HCT116 (cell line): ENCODE data around the gene GMDS. TPM values are rescaled to one million over a fixed set of nuclear protein-coding genes. Genes with fewer than 3 reads are reported as not detected.

ENCODE experiments used
- ATAC-seq: fragments of 200-7000 bp; cut with Tn5 transposase; 2 replicates; pipeline ENCODE4 v1.9.1; 2020; ENCODE audit warnings: mild to moderate bottlenecking, moderate library complexity
- BruUV-seq: library from RNA; stranded (reverse); fragments of 400-500 nt; replicated peaks from 2 replicates; lab custom pipeline; 2021; lab: Mats Ljungman, UMichigan
- CTCF ChIA-PET: fragments of 300-600 bp; sonication (Branson Sonifier 250); formaldehyde crosslinking; loops from one replicate; lab custom pipeline; 2021; ENCODE audit warnings: antibody characterized with exemption; lab: Charles Lee
- POLR2A ChIA-PET: fragments of 300-600, 350-600 bp; sonication (Branson Sonifier 250); formaldehyde crosslinking; loops from one replicate; lab custom pipeline; 2021; ENCODE audit warnings: antibody characterized with exemption; lab: Charles Lee
- RAD21 ChIA-PET, 2 experiments: fragments of 300-600 bp; sonication (Branson Sonifier 250); formaldehyde crosslinking; loops; one replicate each; lab custom pipeline; 2023; ENCODE audit warnings: low total read pairs in 2 of 2; ENCODE audit not compliant: uncharacterized antibody in 2 of 2, unreplicated experiment in 2 of 2, low non-redundant PET in 1 of 2; lab: Charles Lee
- DNase-seq: peaks from one replicate; pipeline ENCODE4 v3.0.0-alpha.2; 2010; ENCODE audit warnings: low read depth, low spot score
- H2AFZ ChIP-seq: fragments of 200-600 bp; shearing (Covaris generic), sonication (generic); 2 replicates; pipeline ENCODE4 v1.6.1; 2017; ENCODE audit warnings: low read depth, mixed run types, mixed read lengths, antibody characterized with exemption, low read length; ENCODE audit not compliant: poor library complexity, severe bottlenecking
- H3K27ac ChIP-seq: 2 replicates; pipeline ENCODE4 v1.5.1; 2012; ENCODE audit warnings: low read depth, low read length
- H3K27me3 ChIP-seq: fragments of 200-600 bp; sonication (generic); 2 replicates; pipeline ENCODE4 v1.6.1; 2016; ENCODE audit warnings: mixed run types, low read length, mixed read lengths; ENCODE audit not compliant: insufficient read depth
- H3K36me3 ChIP-seq, 2 experiments: fragments of 200-500 bp in 1 of 2; fragments of 200-600 bp in 1 of 2; sonication (Bioruptor generic) in 1 of 2; sonication (generic) in 1 of 2; 2 replicates each; pipeline versions ENCODE4 v1.5.1 to v1.6.1; 2014 to 2016; ENCODE audit warnings: low read length in 2 of 2, inconsistent platforms in 1 of 2, mixed read lengths in 1 of 2, mixed run types in 1 of 2; ENCODE audit not compliant: insufficient read depth in 2 of 2, control insufficient read depth in 1 of 2
- H3K4me1 ChIP-seq, 2 experiments: fragments of 200-600 bp in 1 of 2; sonication (generic) in 1 of 2; 2 replicates each; pipeline versions ENCODE4 v1.5.1 to v1.6.1; 2012 to 2017; ENCODE audit warnings: low read length in 2 of 2, inconsistent platforms in 1 of 2, mild to moderate bottlenecking in 1 of 2, mixed read lengths in 1 of 2, mixed run types in 1 of 2, moderate library complexity in 1 of 2; ENCODE audit not compliant: insufficient read depth in 2 of 2, control insufficient read depth in 1 of 2
- H3K4me2 ChIP-seq: fragments of 200-600 bp; sonication (generic); 2 replicates; pipeline ENCODE4 v1.6.1; 2017; ENCODE audit warnings: mixed run types, low read length, mixed read lengths
- H3K4me3 ChIP-seq, 2 experiments: fragments of 200-600 bp in 1 of 2; sonication (generic) in 1 of 2; replicated peaks in 1 of 2; 2 replicates each; pipeline ENCODE4 v1.5.1; 2011 to 2016; ENCODE audit warnings: low read length in 2 of 2, control low read depth in 1 of 2, low read depth in 1 of 2, mild to moderate bottlenecking in 1 of 2, mixed read lengths in 1 of 2, mixed run types in 1 of 2
- H3K79me2 ChIP-seq: fragments of 200-600 bp; sonication (generic); 2 replicates; pipeline ENCODE4 v1.6.1; 2017; ENCODE audit warnings: mild to moderate bottlenecking, mixed run types, low read length, moderate library complexity, mixed read lengths; ENCODE audit not compliant: insufficient read depth
- H3K9ac ChIP-seq: fragments of 200-600 bp; sonication (generic); 2 replicates; pipeline ENCODE4 v1.6.1; 2016; ENCODE audit warnings: low read length, mixed read lengths
- H3K9me2 ChIP-seq: fragments of 200-600 bp; sonication (generic), shearing (Covaris generic); 2 replicates; pipeline ENCODE4 v1.6.1; 2017; ENCODE audit warnings: mixed run types, mild to moderate bottlenecking, moderate library complexity; ENCODE audit not compliant: insufficient read depth
- H3K9me3 ChIP-seq, 2 experiments: fragments of 200-500 bp in 1 of 2; fragments of 200-600 bp in 1 of 2; sonication (Bioruptor generic) in 1 of 2; sonication (generic) in 1 of 2; 2 replicates each; pipeline ENCODE4 v1.6.1; 2014 to 2017; ENCODE audit warnings: low read length in 2 of 2, mixed read lengths in 2 of 2, inconsistent platforms in 1 of 2, low read depth in 1 of 2, mild to moderate bottlenecking in 1 of 2, mixed run types in 1 of 2, moderate library complexity in 1 of 2; ENCODE audit not compliant: control insufficient read depth in 1 of 2, insufficient read depth in 1 of 2
- H4K20me1 ChIP-seq: fragments of 200-600 bp; sonication (generic), shearing (Covaris generic); 2 replicates; pipeline ENCODE4 v1.6.1; 2017; ENCODE audit warnings: mixed run types, mild to moderate bottlenecking, moderate library complexity; ENCODE audit not compliant: insufficient read depth
- CTCF ChIP-seq, 3 experiments: fragments of 200-600 bp in 1 of 3; sonication (generic) in 1 of 3; IDR thresholded peaks in 2 of 3; conservative IDR thresholded peaks in 1 of 3; 2 replicates each; pipeline ENCODE4 v1.5.1; 2012 to 2017; ENCODE audit warnings: low read depth in 2 of 3, low read length in 2 of 3, antibody characterized with exemption in 1 of 3, borderline replicate concordance in 1 of 3, control low read depth in 1 of 3, mild to moderate bottlenecking in 1 of 3, mixed read lengths in 1 of 3, mixed run types in 1 of 3, moderate library complexity in 1 of 3; ENCODE audit not compliant: insufficient read depth in 1 of 3
- FOSL1 ChIP-seq: IDR thresholded peaks from 2 replicates; pipeline ENCODE4 v1.6.1; 2012; ENCODE audit warnings: low read depth
- MAX ChIP-seq: IDR thresholded peaks from 2 replicates; pipeline ENCODE4 v1.6.1; 2012
- RAD21 ChIP-seq: IDR thresholded peaks from 2 replicates; pipeline ENCODE4 v1.6.1; 2012; ENCODE audit warnings: low read depth, mild to moderate bottlenecking
- SP1 ChIP-seq: IDR thresholded peaks from 2 replicates; pipeline ENCODE4 v1.6.1; 2012; ENCODE audit warnings: low read depth
- TCF7L2 ChIP-seq: IDR thresholded peaks from 2 replicates; pipeline ENCODE4 v1.7.0; 2011; ENCODE audit warnings: borderline replicate concordance, inconsistent platforms; ENCODE audit not compliant: insufficient read depth, insufficient read length; ENCODE audit errors: extremely low read depth
- ZNF274 ChIP-seq: fragments of 200-500 bp; sonication (Bioruptor generic); IDR thresholded peaks from 2 replicates; pipeline ENCODE4 v1.6.1; 2014; ENCODE audit warnings: mild to moderate bottlenecking, low read depth, low read length, inconsistent platforms
- intact Hi-C: fragments of 100-400 bp; cut with micrococcal nuclease; formaldehyde crosslinking; loops from 2 replicates; pipeline ENCODE4 v1.10.0; 2022
- total RNA-seq: library from RNA; stranded (reverse); gene quantifications from one replicate; pipeline ENCODE4 v1.2.1, GENCODE V29; 2021; ENCODE audit not compliant: unreplicated experiment
- TF ChIP-seq, protein P1 (sequence below): IDR thresholded peaks from 2 replicates; pipeline ENCODE4 v1.6.1; 2012; ENCODE audit warnings: low read depth
- TF ChIP-seq, protein P2 (sequence below): IDR thresholded peaks from 2 replicates; pipeline ENCODE4 v1.6.1; 2011; ENCODE audit warnings: mild to moderate bottlenecking, low read length, moderate library complexity; ENCODE audit not compliant: insufficient replicate concordance; ENCODE audit errors: extremely low read depth

Gene GMDS
- total RNA-seq, 1 experiment from 2014 or later: 34.4 TPM

DNA sequence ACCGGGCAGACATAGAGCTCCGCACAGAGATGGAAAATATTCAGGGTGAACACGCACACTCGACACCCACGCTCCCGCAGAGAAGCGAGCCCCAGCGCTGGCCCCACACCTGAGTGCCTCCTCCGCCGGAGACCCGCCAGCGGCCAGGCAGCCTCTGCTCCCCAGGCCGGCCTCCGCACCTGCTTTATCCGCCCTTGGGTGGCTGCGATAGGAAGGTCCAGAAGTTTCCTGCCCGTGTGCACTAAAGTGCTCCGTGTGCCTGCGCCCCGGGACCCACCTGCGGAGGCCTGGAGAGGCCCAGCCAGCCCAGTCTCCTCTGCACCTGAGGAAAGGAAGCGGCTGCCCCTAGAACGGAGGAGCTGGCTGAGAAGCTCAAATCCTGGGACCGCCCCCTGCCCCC, 646.5 kb downstream of the GMDS start:
- Histone ChIP-seq H3K27ac (no peak overlapping the region), H3K79me2 (no peaks in the 10 kb centered on the region), H3K9me3 (no peaks in the 10 kb centered on the region), H3K9ac (no peak overlapping the region), H3K4me1 (peaks cover 2 to 9% of the 10 kb centered on the region in 2 experiments; a peak in 3 of 4 replicates), H4K20me1 (no peaks in the 10 kb centered on the region), H3K36me3 (no peaks in the 10 kb centered on the region), H3K4me2 (no peak overlapping the region), H3K9me2 (no peaks in the 10 kb centered on the region), H3K27me3 (no peaks in the 10 kb centered on the region), H2AFZ (no peak overlapping the region), H3K4me3 (no peak overlapping the region)
- intact Hi-C loops: loop anchor here (10.0 kb wide), 1 partner anchor 1456 kb away; no protein-coding TSS in a partner anchor
- ChIA-PET POLR2A (no interaction called here), CTCF (interaction anchor here (1.3 to 1.7 kb wide), 2 partner anchors 755 to 1036 kb away, joined by 5 to 6 read pairs; no protein-coding TSS in a partner anchor), RAD21 (no interaction called here)
- TF ChIP-seq ZNF274 (no peak), TCF7L2 (no peak), CTCF (IDR thresholded peaks at IDR 0.05 in 2 of 3, conservative IDR thresholded peaks at IDR 0.05 in 1 of 3; ENCODE audit: borderline replicate concordance in 1 of 3, insufficient read depth in 1 of 3, low read depth in 2 of 3, low read length in 2 of 3) (no peak), MAX (no peak), FOSL1 (no peak), RAD21 (no peak), SP1 (no peak)
- TF ChIP-seq, protein P1, sequence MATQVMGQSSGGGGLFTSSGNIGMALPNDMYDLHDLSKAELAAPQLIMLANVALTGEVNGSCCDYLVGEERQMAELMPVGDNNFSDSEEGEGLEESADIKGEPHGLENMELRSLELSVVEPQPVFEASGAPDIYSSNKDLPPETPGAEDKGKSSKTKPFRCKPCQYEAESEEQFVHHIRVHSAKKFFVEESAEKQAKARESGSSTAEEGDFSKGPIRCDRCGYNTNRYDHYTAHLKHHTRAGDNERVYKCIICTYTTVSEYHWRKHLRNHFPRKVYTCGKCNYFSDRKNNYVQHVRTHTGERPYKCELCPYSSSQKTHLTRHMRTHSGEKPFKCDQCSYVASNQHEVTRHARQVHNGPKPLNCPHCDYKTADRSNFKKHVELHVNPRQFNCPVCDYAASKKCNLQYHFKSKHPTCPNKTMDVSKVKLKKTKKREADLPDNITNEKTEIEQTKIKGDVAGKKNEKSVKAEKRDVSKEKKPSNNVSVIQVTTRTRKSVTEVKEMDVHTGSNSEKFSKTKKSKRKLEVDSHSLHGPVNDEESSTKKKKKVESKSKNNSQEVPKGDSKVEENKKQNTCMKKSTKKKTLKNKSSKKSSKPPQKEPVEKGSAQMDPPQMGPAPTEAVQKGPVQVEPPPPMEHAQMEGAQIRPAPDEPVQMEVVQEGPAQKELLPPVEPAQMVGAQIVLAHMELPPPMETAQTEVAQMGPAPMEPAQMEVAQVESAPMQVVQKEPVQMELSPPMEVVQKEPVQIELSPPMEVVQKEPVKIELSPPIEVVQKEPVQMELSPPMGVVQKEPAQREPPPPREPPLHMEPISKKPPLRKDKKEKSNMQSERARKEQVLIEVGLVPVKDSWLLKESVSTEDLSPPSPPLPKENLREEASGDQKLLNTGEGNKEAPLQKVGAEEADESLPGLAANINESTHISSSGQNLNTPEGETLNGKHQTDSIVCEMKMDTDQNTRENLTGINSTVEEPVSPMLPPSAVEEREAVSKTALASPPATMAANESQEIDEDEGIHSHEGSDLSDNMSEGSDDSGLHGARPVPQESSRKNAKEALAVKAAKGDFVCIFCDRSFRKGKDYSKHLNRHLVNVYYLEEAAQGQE: no peak
- TF ChIP-seq, protein P2, sequence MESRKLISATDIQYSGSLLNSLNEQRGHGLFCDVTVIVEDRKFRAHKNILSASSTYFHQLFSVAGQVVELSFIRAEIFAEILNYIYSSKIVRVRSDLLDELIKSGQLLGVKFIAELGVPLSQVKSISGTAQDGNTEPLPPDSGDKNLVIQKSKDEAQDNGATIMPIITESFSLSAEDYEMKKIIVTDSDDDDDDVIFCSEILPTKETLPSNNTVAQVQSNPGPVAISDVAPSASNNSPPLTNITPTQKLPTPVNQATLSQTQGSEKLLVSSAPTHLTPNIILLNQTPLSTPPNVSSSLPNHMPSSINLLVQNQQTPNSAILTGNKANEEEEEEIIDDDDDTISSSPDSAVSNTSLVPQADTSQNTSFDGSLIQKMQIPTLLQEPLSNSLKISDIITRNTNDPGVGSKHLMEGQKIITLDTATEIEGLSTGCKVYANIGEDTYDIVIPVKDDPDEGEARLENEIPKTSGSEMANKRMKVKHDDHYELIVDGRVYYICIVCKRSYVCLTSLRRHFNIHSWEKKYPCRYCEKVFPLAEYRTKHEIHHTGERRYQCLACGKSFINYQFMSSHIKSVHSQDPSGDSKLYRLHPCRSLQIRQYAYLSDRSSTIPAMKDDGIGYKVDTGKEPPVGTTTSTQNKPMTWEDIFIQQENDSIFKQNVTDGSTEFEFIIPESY: no peak
- ATAC-seq: no peak
- no TSS peak for BruUV-seq
- no peak for DNase-seq
